HEK293 (cell line): ENCODE data around the gene FAM234B.

Experiments
- KLF9 ChIP-seq: fragments of 450-650 bp; formaldehyde crosslinking; IDR thresholded peaks from 2 replicates; pipeline ENCODE4 v1.5.1; 2016; ENCODE audit warnings: missing biosample characterization, missing genetic modification characterization, low read depth
- ZNF140 ChIP-seq: fragments of 450-650 bp; formaldehyde crosslinking; IDR thresholded peaks from 2 replicates; pipeline ENCODE4 v1.5.1; 2016; ENCODE audit warnings: missing biosample characterization, missing genetic modification characterization
- ZNF214 ChIP-seq: fragments of 450-650 bp; formaldehyde crosslinking; IDR thresholded peaks from 2 replicates; pipeline ENCODE4 v1.5.1; 2017; ENCODE audit warnings: missing biosample characterization, mild to moderate bottlenecking, missing genetic modification characterization, borderline replicate concordance

DNA sequence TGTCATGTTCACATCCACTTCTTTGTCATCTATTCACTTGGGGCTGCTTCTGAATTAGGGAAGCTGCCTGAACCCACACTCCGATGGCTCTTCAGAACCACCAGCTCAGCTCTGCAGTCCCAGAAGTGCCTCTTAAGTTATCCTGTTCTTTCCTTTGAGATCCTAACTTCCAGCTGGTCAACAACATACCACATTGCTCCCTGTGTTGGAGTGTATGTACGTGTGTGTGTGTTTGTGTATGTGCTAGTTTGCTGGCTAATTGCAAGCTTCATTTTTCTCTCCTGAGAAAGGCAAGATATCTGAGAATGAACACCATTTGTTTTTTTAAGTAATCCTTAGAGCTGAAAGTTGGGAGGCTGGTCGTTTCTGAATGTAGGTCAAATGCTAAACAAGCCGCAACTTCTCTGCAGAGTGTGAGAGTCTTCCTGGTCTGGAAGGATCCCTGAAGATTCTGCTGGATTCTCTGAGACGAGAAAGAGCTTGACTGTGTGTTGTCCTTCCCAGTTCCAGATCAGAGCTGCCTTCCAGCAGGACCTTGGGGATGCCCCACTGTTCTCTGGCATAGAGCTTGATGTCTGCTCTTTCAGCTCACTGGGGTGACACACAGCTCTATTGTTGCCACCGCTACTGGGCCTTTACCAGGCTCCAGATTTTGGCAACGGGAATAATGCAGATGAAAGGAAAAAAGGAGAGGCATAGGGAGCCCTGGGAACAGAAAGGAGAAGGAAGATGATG lies 58.4 kb downstream of the FAM234B start:
- TF ChIP-seq ZNF140 (tag by site-specific recombination): no peak
- TF ChIP-seq KLF9 (tag by site-specific recombination): no peak
- TF ChIP-seq ZNF214 (tag by site-specific recombination): no peak
